SK-N-SH treated with all-trans-retinoic acid at 6 μM for 48 hours (cell line): ENCODE results near the gene MARCHF4.

Source experiments
- ATAC-seq: fragments of 200-7000 bp; cut with Tn5 transposase; 3 replicates; pipeline ENCODE4 v1.9.1; 2020; ENCODE audit warnings: mild to moderate bottlenecking, moderate library complexity
- ARNTL ChIP-seq: fragments of 450-650 bp; formaldehyde crosslinking; IDR thresholded peaks from 2 replicates; pipeline ENCODE4 v1.5.0; 2020; ENCODE audit warnings: low read depth, mild to moderate bottlenecking, moderate library complexity, borderline replicate concordance
- BACH2 ChIP-seq: fragments of 250-450 bp; sonication (Bioruptor Pico); IDR thresholded peaks from 2 replicates; pipeline ENCODE4 v1.9.0; 2021; ENCODE audit warnings: mild to moderate bottlenecking, borderline replicate concordance
- CSDC2 ChIP-seq: fragments of 250-450 bp; sonication (Bioruptor Pico); IDR thresholded peaks from 2 replicates; pipeline ENCODE4 v1.5.0; 2020; ENCODE audit warnings: mild to moderate bottlenecking, moderate library complexity
- ESRRG ChIP-seq: fragments of 250-450 bp; sonication (Bioruptor Pico); IDR thresholded peaks from 2 replicates; pipeline ENCODE4 v1.6.1; 2021; ENCODE audit warnings: mild to moderate bottlenecking
- GLIS3 ChIP-seq: fragments of 250-450 bp; sonication (Bioruptor Pico); IDR thresholded peaks from 2 replicates; pipeline ENCODE4 v1.5.0; 2020; ENCODE audit warnings: mild to moderate bottlenecking, moderate library complexity
- ISL1 ChIP-seq: fragments of 250-450 bp; sonication (Bioruptor Pico); IDR thresholded peaks from 2 replicates; pipeline ENCODE4 v2.1.2; 2022; ENCODE audit warnings: mild to moderate bottlenecking, moderate library complexity
- OSR1 ChIP-seq: fragments of 250-450 bp; sonication (Bioruptor Pico); IDR thresholded peaks from 2 replicates; pipeline ENCODE4 v1.8.0; 2022; ENCODE audit warnings: moderate library complexity, mild to moderate bottlenecking, inconsistent platforms
- PPARA ChIP-seq: fragments of 250-450 bp; sonication (Bioruptor Pico); IDR thresholded peaks from 2 replicates; pipeline ENCODE4 v1.5.0; 2020; ENCODE audit warnings: mild to moderate bottlenecking, borderline replicate concordance
- RARB ChIP-seq: fragments of 250-450 bp; sonication (Bioruptor Pico); IDR thresholded peaks from 2 replicates; pipeline ENCODE4 v1.8.0; 2021; ENCODE audit warnings: mild to moderate bottlenecking, moderate library complexity
- TCF4 ChIP-seq: fragments of 250-450 bp; sonication (Bioruptor Pico); IDR thresholded peaks from 2 replicates; pipeline ENCODE4 v1.8.0; 2021; ENCODE audit warnings: mild to moderate bottlenecking, moderate library complexity, borderline replicate concordance
- TOX ChIP-seq: fragments of 250-450 bp; sonication (Bioruptor Pico); IDR thresholded peaks from 2 replicates; pipeline ENCODE4 v1.8.0; 2021; ENCODE audit warnings: mild to moderate bottlenecking, moderate library complexity, borderline replicate concordance
- ZC3H10 ChIP-seq: fragments of 250-450 bp; sonication (Bioruptor Pico); IDR thresholded peaks from 2 replicates; pipeline ENCODE4 v1.5.1; 2021; ENCODE audit warnings: mild to moderate bottlenecking, moderate library complexity
- ZFP3 ChIP-seq: fragments of 250-450 bp; sonication (Bioruptor Pico); IDR thresholded peaks from 2 replicates; pipeline ENCODE4 v1.5.0; 2020; ENCODE audit warnings: mild to moderate bottlenecking, moderate library complexity
- ZFP30 ChIP-seq: fragments of 450-650 bp; formaldehyde crosslinking; IDR thresholded peaks from 2 replicates; pipeline ENCODE4 v1.5.0; 2022; ENCODE audit warnings: mild to moderate bottlenecking, moderate library complexity
- ZNF565 ChIP-seq: fragments of 450-650 bp; formaldehyde crosslinking; conservative IDR thresholded peaks from 2 replicates; pipeline ENCODE4 v1.5.0; 2020; ENCODE audit warnings: low read depth, mild to moderate bottlenecking, moderate library complexity
- ZNF70 ChIP-seq: fragments of 450-650 bp; formaldehyde crosslinking; IDR thresholded peaks from 2 replicates; pipeline ENCODE4 v1.5.0; 2020; ENCODE audit warnings: mild to moderate bottlenecking, moderate library complexity
- TF ChIP-seq, protein P1 (sequence below): fragments of 250-450 bp; sonication (Bioruptor Pico); IDR thresholded peaks from 2 replicates; pipeline ENCODE4 v1.8.0; 2020; ENCODE audit warnings: mild to moderate bottlenecking, moderate library complexity, borderline replicate concordance
- TF ChIP-seq, protein P2 (sequence below): fragments of 250-450 bp; sonication (Bioruptor Pico); IDR thresholded peaks from 2 replicates; pipeline ENCODE4 v1.5.1; 2020; ENCODE audit warnings: low read depth, mild to moderate bottlenecking, moderate library complexity
- TF ChIP-seq, protein P3 (sequence below): fragments of 250-450 bp; sonication (Bioruptor Pico); IDR thresholded peaks from 2 replicates; pipeline ENCODE4 v1.5.1; 2021; ENCODE audit warnings: mild to moderate bottlenecking, moderate library complexity
- TF ChIP-seq, protein P4 (sequence below): fragments of 250-450 bp; sonication (Bioruptor Pico); IDR thresholded peaks from 2 replicates; pipeline ENCODE4 v1.8.0; 2021; ENCODE audit warnings: low read depth, mild to moderate bottlenecking, moderate library complexity, borderline replicate concordance
- TF ChIP-seq, protein P5 (sequence below): fragments of 250-450 bp; sonication (Bioruptor Pico); IDR thresholded peaks from 2 replicates; pipeline ENCODE4 v1.5.0; 2020; ENCODE audit warnings: mild to moderate bottlenecking, moderate library complexity

The MARCHF4 gene

DNA sequence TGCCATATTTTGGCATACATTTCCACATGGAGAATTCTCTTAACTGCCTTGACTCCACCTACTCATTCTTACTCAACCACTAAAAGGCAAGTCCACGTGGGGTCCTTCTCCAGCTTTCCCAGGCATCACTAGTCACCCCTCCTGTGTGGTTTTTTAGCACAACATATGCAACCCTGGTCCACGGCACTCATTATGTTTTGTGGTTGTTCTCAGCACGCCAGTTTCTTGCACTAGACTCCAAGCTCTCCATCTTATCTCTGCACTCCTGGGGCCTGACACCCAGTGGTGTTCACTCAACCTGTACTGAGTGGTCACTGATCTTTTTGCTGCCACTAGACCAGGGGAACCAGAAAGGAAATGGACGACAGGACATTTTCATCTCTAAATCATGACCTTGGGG is 18.0 kb downstream of the MARCHF4 start (continued):
- TF ChIP-seq, protein P1, sequence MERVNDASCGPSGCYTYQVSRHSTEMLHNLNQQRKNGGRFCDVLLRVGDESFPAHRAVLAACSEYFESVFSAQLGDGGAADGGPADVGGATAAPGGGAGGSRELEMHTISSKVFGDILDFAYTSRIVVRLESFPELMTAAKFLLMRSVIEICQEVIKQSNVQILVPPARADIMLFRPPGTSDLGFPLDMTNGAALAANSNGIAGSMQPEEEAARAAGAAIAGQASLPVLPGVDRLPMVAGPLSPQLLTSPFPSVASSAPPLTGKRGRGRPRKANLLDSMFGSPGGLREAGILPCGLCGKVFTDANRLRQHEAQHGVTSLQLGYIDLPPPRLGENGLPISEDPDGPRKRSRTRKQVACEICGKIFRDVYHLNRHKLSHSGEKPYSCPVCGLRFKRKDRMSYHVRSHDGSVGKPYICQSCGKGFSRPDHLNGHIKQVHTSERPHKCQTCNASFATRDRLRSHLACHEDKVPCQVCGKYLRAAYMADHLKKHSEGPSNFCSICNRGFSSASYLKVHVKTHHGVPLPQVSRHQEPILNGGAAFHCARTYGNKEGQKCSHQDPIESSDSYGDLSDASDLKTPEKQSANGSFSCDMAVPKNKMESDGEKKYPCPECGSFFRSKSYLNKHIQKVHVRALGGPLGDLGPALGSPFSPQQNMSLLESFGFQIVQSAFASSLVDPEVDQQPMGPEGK (CRISPR knock-in tag) = no peak
- no peak for TF ChIP-seq ESRRG (CRISPR knock-in tag)
- TF ChIP-seq OSR1 = no peak
- TF ChIP-seq, protein P2, sequence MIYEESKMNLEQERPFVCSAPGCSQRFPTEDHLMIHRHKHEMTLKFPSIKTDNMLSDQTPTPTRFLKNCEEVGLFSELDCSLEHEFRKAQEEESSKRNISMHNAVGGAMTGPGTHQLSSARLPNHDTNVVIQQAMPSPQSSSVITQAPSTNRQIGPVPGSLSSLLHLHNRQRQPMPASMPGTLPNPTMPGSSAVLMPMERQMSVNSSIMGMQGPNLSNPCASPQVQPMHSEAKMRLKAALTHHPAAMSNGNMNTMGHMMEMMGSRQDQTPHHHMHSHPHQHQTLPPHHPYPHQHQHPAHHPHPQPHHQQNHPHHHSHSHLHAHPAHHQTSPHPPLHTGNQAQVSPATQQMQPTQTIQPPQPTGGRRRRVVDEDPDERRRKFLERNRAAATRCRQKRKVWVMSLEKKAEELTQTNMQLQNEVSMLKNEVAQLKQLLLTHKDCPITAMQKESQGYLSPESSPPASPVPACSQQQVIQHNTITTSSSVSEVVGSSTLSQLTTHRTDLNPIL (CRISPR knock-in tag) = no peak
- no peak for TF ChIP-seq TCF4 (CRISPR knock-in tag)
- TF ChIP-seq ZFP3 (CRISPR knock-in tag) = no peak
- no peak for TF ChIP-seq ZNF70 (CRISPR knock-in tag)
- TF ChIP-seq ZC3H10 (CRISPR knock-in tag) = no peak
- no peak for TF ChIP-seq ISL1 (CRISPR knock-in tag)
- no peak for TF ChIP-seq RARB (CRISPR knock-in tag)
- no peak for TF ChIP-seq CSDC2

DNA sequence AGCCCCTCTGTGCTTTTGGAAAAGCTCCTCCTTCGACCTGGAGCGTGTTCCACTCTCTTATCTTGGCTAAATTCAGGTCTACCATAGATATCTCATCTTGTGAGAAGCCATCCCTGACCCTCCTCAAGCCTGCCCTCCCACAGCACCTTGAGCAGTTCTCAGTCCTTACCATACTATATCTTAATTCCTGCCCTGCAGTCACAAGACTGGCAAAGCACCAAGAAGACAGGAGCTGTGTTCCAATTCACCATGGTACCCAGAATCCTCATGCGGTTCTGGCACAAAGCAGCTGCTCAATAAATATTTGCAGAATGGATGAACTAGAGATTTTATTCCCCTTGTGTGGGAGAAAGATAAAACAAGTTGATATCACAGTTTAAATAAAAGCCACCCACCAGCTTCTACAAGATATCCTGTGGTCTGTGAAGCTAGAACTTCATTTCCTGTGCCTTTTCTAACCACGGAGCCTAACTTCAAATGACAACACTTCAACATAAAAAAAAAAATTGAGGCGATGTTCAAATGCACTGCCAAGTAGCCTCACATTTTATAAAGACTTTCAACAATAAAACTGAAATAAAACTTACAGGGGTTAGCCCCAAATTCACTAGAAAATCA is 19.5 kb downstream of the MARCHF4 start:
- ATAC-seq = no peak

More for the DNA sequence above, 19.5 kb downstream of the MARCHF4 start:
- TF ChIP-seq ZNF70 (CRISPR knock-in tag) (no peak), ESRRG (CRISPR knock-in tag) (no peak), GLIS3 (CRISPR knock-in tag) (no peak), CSDC2 (no peak), ZFP30 (CRISPR knock-in tag) (no peak), BACH2 (no peak), OSR1 (no peak), RARB (CRISPR knock-in tag) (no peak), TOX (CRISPR knock-in tag) (no peak), ARNTL (no peak), ZC3H10 (CRISPR knock-in tag) (no peak), TCF4 (CRISPR knock-in tag) (no peak), ZNF565 (no peak), PPARA (CRISPR knock-in tag) (no peak)
- TF ChIP-seq, protein P1 (CRISPR knock-in tag) = no peak
- TF ChIP-seq, protein P3, sequence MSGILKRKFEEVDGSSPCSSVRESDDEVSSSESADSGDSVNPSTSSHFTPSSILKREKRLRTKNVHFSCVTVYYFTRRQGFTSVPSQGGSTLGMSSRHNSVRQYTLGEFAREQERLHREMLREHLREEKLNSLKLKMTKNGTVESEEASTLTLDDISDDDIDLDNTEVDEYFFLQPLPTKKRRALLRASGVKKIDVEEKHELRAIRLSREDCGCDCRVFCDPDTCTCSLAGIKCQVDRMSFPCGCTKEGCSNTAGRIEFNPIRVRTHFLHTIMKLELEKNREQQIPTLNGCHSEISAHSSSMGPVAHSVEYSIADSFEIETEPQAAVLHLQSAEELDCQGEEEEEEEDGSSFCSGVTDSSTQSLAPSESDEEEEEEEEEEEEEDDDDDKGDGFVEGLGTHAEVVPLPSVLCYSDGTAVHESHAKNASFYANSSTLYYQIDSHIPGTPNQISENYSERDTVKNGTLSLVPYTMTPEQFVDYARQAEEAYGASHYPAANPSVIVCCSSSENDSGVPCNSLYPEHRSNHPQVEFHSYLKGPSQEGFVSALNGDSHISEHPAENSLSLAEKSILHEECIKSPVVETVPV (CRISPR knock-in tag) = no peak
- TF ChIP-seq, protein P4, sequence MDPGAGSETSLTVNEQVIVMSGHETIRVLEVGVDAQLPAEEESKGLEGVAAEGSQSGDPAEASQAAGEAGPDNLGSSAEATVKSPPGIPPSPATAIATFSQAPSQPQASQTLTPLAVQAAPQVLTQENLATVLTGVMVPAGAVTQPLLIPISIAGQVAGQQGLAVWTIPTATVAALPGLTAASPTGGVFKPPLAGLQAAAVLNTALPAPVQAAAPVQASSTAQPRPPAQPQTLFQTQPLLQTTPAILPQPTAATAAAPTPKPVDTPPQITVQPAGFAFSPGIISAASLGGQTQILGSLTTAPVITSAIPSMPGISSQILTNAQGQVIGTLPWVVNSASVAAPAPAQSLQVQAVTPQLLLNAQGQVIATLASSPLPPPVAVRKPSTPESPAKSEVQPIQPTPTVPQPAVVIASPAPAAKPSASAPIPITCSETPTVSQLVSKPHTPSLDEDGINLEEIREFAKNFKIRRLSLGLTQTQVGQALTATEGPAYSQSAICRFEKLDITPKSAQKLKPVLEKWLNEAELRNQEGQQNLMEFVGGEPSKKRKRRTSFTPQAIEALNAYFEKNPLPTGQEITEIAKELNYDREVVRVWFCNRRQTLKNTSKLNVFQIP = no peak
- TF ChIP-seq, protein P5, sequence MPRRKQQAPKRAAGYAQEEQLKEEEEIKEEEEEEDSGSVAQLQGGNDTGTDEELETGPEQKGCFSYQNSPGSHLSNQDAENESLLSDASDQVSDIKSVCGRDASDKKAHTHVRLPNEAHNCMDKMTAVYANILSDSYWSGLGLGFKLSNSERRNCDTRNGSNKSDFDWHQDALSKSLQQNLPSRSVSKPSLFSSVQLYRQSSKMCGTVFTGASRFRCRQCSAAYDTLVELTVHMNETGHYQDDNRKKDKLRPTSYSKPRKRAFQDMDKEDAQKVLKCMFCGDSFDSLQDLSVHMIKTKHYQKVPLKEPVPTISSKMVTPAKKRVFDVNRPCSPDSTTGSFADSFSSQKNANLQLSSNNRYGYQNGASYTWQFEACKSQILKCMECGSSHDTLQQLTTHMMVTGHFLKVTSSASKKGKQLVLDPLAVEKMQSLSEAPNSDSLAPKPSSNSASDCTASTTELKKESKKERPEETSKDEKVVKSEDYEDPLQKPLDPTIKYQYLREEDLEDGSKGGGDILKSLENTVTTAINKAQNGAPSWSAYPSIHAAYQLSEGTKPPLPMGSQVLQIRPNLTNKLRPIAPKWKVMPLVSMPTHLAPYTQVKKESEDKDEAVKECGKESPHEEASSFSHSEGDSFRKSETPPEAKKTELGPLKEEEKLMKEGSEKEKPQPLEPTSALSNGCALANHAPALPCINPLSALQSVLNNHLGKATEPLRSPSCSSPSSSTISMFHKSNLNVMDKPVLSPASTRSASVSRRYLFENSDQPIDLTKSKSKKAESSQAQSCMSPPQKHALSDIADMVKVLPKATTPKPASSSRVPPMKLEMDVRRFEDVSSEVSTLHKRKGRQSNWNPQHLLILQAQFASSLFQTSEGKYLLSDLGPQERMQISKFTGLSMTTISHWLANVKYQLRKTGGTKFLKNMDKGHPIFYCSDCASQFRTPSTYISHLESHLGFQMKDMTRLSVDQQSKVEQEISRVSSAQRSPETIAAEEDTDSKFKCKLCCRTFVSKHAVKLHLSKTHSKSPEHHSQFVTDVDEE (CRISPR knock-in tag) = no peak
- TF ChIP-seq, all 23 proteins: peak for 0
